GM03348 (cell line): ENCODE results near the gene TMIE.
A peak's percentile ranks its signal among the peaks of the same experiment; 100 is the strongest.
"Not testable (repeated sequence)": the region's sequence is repeated elsewhere in the genome, so short reads cannot be mapped to it uniquely, and the experiment has no call there.

Experiments used
- DNase-seq: peaks from one replicate; pipeline ENCODE4 v3.0.0; 2012; ENCODE audit warnings: low spot score

TMIE gene

DNA sequence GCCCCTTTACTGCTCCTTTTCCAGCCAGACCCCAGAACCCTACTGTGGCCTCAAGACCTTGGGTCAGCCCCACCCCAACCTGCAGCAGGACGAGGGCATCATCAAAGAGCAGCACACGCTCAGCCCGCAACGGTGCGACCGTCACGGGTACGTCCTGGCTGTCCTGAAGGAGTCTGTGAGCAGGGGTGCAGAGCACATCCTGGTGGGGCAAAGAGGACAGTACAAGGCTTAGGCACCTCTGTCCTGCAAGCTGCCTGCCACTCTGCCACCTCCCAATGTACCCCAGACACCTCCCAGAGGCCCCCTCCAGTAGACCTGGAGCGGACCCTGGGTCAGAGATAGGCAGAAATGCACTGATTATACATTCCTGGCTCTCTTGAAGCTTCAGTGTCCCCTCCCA, 15.7 kb upstream of the TMIE start:
- no peak for DNase-seq

DNA sequence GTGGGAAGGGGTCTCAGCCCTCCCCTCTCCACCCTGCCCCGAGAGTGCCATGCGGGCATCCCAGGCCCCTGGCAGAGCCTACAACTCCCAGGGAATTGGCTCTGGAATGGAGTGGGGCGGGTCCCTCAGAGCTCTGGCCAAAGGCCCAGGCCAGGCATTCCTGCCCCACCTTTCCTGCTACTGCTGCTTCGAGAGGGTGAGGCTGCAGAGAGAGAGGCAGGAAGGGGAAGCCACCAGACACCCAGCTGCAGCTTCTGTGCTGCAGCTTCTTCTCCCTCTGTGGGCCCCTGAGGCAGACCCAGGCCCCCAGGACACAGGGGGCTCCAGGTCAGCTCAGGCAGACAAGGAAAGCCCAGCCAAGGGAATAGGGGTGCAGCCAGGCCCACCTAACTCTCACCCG, 10.4 kb upstream of the TMIE start:
- peak; percentile 40 for DNase-seq

DNA sequence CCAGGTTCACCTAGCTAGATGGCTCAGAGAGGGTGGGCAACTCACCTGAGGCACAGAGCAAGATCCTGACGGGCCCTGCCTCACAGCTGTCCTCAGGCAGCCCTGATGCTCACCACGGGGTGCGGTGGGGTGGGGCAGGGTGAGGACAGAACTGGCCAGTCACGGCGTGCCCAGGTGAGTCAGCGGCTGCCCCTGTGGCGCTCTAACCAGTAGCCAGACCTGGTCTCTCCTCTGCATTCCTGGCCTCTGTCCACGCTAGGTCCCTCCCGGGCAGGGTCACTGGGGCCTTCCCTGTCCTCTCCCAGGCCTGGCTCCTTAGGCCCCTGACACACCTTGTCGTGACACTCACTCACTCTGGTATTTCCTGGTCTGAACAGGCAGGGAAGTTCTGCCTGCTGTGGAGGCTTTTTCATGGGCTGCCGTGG, 8.6 kb upstream of the TMIE start:
- DNase-seq = peak; percentile 33

DNA sequence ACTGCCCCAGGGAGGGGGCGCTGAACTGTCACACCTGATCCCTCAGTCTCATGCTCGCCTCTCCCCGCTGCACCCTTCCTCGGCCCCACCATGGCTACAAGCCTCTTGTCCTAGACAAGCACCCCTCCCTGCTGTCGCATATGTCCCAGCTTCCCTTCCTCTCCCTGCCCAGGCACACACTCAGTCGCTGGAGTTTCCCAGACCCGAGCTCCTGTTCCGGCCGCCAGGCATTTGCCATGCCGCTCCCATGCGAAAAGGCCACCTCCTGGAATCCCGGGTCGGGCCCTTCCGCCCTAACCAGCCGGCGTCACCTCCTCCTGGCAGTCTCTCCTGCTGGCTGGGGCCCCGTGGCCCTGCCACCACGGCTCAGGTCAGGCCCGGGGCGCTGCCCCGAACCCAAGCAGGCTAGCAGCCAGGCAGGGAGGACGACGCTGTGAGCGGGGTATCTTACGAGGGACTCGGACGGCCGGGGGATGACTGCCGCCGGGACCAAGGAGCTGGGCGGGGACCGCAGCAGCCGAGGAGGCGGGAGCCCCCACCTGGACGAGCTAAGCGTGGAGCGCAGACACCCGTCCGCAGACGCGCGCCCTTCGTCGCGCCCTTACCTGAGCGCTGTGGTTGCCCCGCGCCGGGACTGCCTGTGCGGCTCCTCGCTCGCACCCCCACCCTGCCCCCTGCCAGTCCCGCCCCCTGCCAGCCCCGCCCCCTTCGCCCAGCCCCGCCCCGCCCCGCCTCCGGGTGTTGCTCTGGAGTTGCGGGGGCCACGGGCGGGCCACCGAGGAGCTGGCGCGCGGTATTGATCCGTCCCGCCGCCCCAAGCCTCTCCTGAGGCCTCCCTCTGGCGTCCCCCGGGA, 7.9 kb upstream of the TMIE start, which contains the start of gene ALS2CL:
Gene ALS2CL, minus strand, starts transcription at position 642 of the 854 bp plus-strand sequence. CDS start 4,239 bp downstream, outside the sequence.
- peak; percentile 94 for DNase-seq

DNA sequence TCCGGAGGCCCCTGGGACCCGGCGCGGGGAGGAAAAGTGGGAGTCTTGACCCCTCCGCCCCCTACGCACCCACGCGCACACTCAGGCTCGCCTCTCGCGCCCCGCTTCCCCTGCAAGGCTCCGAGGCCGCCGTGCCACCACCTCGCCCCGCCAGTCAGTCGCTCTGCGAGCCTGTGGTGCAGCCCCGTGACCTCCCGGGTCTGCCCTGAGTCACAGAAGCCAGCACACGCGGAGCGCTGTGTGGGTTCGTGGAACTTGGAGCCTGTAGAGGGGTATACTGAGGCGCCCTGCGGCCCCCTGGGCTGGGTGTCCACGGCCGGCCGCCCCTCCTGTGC, 7.3 kb upstream of the TMIE start:
- no peak for DNase-seq

DNA sequence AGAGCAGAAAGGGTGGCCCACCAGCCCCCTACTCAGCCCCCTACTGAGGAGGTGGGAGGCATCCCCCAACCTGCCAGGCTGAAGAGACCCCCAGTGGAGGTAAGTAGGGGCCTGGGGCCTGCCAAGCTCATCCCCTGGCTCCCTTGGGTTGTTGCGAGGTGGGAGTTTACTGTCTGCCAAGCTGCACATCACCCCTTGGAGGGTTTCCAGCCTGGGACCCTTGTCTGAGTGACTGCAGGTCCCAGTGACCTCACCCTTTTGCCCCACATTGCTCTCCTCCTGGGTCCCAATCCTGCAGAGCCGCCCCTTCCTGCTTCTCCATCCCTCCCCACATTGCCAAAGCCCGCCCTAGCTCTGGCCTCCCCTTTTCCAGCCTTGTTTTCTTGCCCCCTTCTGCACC, 6.7 kb upstream of the TMIE start:
- no peak for DNase-seq

DNA sequence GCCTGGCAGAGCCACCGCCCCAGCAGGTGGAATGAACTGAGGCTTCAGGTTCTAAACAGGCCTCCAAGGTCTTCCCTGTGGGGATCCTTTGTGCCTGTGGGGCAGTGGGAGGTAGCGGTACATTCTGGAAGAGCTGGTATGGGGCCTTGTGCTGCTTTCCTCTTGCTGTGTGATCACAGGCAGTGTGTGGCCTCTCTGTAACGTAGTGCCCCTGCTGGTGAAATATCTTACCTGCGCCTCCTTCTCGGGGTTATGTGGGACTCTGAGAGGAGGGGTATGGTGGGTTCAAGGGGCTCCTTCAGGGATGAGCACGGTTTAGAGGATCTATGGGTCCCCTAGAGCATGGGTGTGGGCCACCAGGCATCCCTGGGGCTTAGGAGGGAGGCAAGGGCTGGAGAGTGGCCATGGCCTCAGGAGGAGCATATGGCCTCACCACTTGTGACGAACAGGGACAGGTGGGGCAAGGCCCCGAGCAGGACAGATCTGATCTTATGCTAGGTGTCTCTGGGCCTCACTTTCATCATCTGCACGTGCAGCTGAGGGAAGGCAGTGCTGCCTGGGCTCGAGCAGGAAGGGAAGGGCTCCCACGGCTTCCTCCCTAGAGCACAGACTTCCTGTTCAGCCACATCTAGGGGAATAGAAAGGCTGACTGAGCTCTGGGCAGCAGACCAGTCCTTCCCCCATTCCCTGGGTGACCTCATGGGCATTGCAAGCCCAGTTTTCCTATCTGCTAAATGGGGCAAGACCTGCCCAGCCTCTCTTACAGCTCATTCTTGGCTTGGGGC, 5.8 kb upstream of the TMIE start:
- DNase-seq = no peak

DNA sequence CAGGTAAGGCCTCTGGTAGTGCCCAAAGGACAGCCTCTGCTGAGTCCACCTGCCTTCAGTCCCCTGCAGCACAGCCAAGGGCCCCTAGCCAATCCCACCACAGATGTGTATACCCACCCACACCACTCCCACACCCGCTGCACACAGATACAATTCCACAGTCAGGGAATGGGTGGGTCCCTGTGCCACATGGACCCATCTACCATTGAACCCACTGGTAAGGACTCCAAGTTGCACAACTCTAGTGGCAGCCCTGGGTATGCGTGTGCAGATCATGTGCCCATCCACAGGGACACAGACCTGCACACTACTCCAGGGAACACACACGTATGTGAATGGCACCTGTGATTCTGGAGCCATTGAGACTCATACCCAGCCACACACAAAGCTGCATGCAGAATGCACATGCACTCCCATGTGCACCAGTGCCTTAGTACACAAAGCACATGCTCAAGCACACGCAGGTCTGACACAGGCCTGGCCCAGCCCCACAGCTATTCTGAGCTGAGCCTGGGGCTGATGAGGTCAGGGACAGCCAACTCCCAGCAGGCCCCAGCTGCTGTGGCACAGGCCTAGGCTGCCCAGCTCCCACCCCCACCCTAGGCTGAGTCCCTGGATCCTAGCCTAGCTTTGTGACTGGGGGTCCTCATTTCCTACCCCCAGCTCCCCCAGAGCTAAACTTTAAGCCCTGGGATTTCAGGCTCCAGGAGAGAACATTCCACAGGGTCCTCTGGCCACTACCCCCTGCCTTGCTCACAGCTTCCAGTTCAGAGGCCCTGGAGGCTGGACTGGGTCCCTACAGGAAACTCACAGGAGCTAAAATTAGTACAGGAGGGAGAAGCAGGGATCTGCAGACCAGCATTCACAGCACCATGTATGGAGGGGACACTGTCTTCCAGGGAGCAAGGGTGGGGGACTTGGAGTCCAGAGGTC, 5.0 kb upstream of the TMIE start:
- DNase-seq = peak; percentile 52

DNA sequence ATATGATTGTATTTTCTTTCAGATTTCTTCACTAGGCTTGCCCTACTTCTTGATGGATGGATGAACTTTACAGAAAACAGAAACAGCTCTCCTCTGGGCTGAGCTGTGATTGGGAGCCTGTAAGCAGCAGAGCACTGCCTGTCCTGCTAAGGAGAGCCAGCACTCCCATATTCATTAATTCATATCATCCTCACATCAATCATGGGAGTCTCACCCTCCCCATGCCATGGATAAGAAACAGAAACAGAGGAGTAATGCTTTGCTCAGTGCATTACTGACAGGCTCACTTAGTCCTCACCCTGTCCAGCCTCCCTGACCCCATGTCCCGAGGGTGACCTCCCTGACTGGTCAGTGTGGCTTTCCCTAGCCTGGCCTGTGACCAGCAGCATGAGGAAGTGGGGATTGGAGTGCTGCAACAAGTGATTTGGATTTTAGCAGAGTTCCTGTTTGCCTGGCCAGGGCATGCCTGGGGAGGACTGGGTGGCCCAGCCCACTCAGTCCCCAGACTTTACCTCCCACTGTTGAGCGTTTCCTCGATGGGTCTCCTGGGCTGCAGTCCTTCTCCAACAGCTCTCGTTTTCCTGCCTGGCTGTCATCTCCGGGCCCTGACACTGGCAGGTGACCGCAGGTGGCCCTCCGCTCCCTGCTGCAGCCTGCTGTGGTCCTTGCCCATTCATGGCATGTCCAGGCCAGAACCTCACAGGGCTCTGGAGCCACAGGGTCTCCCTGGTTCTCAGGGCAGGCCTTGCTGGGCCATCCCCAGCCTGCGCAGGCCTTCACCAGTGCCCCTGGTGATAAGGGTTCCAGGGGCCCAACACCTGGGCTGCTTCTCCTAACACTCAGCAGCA, 1.3 kb upstream of the TMIE start:
- no peak for DNase-seq

DNA sequence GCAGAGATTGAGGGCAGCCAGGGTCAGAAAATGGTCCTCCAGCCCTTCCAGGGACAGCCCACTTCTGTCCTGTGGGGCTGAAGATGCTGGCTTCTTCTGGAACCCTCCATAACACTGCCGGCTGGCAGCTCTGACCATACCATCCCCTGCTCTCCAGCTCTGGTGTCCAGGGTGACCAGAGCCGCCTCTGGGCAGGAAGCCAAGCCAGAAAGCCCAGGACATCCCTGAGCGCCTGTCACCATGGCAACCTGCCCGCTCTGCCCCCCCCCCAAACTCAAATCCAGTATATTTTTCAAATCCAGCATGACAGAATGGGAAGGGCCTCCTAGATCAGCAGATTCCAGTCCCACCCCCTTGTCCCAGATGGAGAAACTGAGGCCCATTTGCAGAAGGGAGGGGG, 420 bp upstream of the TMIE start:
- DNase-seq = no peak

DNA sequence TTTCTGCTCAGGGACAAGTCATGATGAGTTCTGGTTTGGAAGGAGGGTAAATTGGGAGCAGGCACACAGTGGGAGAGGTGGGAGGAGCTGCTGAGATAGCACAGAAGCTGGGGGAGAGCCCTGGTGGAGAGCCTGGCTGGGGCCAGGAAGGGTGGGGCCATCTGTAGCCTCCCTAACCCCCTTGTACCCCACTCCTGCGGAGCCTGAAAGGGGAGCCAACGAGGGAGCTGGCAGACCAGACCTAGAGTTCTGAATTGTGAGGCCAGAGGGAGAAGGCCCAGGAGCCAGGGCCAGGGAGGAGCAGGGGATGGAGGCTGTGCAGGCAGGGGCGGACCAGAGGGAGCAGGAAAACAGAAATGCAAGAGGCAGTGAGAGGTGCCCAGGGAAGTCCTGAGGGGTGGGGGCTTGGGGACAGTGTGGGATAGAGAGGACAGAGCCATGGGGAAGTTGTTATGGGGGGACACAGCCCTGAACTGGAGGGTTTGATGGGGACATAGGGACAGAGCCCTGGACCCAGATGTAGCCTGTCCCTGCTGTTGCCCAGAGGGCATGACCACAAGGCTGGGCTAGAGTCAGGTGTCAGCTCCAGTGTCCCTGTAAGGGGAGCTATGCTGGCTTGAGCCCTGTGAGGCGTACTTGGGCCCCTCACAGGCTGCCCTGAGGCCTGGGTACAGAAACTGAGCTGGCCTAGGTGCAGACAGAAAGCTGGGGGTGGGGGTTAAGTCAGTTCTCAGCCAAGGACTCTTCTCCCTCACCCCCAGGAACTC, 1.2 kb downstream of the TMIE start:
- DNase-seq = no peak

DNA sequence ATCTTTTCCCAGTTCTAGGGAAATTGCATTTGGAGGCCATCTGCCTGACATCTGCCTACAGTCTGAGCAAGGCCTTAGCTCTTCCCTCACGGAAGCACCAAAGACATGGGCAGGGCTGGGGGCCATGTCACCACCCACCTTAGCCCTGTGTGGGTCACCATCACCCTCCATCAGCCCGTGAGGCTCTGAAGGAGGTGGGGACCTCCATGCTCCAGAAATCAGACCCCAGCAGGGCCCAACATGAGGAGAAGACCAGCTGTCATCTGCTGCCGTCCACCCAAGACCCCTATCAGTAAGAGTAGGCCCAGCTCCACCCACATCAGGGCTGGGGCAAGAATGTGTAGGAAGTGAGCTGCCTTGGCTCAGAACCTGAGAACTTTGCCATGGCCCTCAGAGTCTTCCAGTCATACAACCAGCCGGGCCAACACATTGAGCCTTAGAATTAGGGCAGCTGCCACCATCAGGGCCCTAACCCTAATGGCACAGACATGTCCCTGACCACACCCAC, 1.9 kb downstream of the TMIE start:
- DNase-seq = no peak

DNA sequence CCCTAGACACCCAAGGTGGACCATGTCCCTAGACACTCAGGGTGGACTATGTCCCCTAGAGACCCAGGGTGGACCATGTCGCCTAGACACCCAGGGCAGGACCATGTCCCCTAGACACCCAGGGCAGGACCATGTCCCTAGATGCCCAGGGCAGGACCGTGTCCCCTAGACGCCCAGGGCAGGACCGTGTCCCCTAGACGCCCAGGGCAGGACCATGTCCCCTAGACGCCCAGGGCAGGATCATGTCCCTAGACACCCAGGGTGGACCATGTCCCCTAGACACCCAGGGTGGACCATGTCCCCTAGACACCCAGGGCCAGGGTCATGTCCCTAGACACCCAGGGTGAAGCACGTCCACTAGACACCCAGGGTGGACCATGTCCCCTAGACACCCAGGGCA, 3.2 kb downstream of the TMIE start:
- not testable (repeated sequence) for DNase-seq

DNA sequence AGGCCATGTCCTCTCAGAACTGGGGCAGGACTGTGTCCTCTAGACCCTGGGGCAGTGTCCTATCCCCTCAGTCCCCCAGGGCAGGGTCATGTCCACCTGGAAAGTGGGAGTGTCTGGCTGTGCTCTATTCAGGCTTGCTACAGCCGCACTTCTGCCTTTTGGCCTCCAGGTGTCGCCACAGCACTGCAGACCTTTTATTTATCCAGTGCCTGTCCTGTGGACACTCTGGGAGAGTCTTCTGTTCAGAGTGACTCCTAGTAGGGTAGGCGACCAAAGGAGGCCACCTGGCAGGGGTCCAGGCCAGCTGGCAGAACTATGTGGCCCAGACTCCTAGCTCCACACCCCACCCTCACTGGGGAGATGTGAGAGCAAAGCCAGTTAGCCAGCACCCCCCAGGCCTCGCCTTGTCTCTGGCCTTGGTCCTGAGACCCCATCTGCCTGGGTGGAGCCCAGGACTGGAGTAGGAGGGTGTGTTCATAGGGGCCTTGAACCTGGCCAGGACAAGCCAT, 3.9 kb downstream of the TMIE start:
- peak; percentile 87 for DNase-seq

DNA sequence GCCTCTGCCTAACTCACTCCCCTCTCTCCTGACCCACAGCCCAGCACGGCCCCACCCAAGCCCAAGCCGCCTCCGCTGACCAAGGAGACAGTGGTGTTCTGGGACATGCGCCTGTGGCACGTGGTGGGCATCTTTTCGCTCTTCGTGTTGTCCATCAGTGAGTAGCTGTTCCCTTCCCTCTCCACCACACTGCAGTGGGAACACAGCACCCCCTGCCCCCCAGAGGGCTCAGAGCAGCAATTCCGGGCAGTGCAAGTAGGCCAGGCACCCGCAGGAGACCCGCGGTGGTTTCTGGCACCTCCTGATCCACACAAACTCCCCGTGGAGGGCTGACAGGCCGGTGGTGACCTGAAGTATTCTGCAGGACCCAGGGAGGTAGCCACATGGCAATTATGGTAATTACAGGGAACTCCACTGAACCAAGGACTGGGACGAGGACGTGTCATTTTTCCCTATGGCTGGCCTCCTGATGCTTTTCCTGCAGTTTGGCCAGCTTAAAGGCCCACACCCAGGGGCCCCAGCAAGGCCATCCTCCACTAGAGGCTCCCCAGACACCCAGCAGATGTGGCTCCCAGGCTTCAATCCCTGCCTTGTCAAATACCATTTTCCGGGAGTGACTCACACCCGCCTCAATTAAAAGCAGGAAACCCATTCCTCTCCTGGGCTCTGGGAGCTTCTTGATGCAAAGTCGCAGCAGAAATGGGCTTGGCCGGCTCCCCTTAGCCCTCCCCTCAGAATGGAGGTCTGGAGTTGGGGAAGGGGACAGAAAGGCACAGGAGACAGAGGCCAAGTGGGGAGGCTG, 4.8 kb downstream of the TMIE start:
- peak; percentile 88 for DNase-seq

DNA sequence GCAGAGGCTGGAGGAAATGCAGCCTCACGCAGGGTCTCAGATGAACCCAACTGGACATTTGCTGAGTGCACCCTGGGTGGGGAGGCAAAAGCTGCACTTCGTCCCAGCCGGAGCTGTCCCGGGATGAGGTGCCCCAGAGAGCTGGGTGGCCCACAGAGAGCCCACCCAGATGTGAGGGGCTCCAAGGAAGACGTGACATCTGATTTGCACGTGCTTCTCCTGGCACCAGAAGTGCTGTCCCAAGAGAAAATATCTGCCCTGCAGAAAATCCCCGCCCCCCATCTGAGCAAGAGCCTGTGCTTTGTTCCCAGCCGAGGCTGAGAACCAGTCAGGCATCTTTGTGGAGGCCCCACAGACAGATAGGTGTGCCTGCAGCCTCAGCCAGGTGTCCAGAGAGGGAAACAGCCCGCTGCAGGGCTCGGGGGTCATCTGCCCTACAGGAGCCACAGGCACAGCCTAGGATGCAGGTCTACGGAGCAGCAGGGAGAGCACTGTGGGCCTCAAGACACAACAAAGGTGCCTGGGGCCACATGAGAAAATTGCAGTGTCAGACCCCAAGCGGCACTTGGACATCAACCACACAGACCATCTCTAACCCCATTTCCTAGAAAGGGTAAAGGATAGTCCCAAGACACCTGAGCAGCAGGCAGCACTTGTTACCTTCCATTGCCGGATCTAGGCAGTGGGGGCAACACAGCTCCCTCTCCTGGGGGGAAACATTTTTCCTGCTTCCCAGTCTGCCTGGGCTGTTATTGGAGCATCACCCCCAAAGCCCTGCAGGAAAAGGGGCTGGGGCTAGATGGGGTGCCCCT, 5.8 kb downstream of the TMIE start:
- no peak for DNase-seq

DNA sequence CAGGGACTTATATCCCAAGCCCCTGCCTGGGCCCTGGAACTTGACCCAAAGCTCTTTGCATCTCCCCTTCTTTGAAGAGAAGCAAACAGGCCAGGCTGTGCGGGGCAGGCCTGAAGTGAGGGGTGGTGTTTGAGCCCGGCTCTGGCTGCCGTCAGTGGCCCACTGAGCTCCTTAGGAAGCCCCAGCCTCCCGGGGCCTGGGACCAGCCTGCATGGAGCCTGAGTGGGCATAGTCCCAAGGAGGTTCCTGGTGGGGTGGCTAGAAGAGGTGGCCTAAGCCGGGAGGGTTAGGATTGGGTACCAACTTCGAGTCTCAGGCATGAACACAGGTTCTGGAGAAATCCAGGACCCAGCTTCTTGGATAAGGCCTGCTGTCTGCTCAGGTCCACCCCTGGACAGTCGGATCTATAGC, 6.4 kb downstream of the TMIE start:
- no peak for DNase-seq

DNA sequence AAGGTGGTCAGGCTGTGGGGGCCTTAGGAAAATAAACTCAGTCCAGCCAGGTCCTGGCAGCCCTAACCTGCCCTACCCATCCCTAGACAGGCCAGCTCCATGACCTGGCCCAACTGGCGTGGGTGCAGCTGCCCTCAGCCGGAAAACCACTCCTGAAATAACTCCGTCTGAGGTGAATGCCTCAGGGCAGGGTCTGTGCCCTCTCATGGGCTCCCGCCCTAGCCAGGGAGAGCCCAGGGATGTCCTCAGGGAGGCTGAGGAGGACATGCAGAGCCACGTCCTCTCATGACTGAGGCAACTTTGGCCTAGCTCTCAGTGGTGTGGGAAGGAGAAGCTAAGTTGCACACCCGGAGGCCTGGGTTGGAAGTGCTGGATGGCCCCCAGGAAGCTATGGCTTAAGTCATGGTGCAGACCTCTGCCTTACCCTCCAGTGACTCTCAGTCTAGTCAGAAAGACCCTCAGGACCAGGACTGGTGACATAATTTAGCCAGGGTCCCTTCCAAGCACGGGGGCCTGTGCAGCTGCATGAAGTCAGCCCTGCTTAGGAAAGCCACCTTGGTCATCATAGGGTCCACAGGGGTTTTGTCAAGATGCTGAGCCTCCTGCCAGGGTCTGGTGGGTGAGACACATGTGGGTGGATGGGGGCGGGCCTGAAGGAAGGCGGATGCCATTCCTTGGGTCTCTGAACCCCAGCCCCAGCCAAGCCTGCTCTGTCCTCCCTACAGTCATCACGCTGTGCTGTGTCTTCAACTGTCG, 7.4 kb downstream of the TMIE start:
- no peak for DNase-seq
